A673 (cell line): ENCODE measurements around the gene EIF2B2. TPM values are rescaled to one million over a fixed set of nuclear protein-coding genes. Genes with fewer than 3 reads are reported as not detected.

Experiments used
- BruUV-seq: library from RNA; stranded (reverse); fragments of 400-500 nt; replicated peaks from 2 replicates; lab custom pipeline; 2021; lab: Mats Ljungman, UMichigan
- CTCF ChIA-PET: fragments of 300-600 bp; sonication (Branson Sonifier 250); formaldehyde crosslinking; loops from one replicate; lab custom pipeline; 2022; ENCODE audit warnings: antibody characterized with exemption; lab: Charles Lee
- POLR2A ChIA-PET: fragments of 300-600 bp; sonication (Branson Sonifier 250); formaldehyde crosslinking; loops from one replicate; lab custom pipeline; 2022; ENCODE audit warnings: antibody characterized with exemption; ENCODE audit not compliant: low non-redundant PET; lab: Charles Lee
- DNase-seq: peaks from one replicate; pipeline ENCODE4 v3.0.0-alpha.2; 2015; ENCODE audit warnings: low spot score
- H3K27ac ChIP-seq: fragments of 200-600 bp; sonication (generic); 2 replicates; pipeline ENCODE4 v1.5.1; 2016; ENCODE audit warnings: mixed run types, low read depth, mild to moderate bottlenecking, mixed read lengths, antibody characterized with exemption, low read length; ENCODE audit not compliant: poor library complexity, severe bottlenecking
- H3K27me3 ChIP-seq: fragments of 200-600 bp; sonication (generic); replicated peaks from 2 replicates; pipeline ENCODE4 v1.6.1; 2017; ENCODE audit warnings: mixed run types, low read depth, mild to moderate bottlenecking, mixed read lengths, antibody characterized with exemption, low read length; ENCODE audit not compliant: insufficient read depth, poor library complexity
- H3K36me3 ChIP-seq: fragments of 200-600 bp; sonication (generic); 2 replicates; pipeline ENCODE4 v1.6.1; 2016; ENCODE audit warnings: mixed run types, mild to moderate bottlenecking, mixed read lengths, antibody characterized with exemption, low read length; ENCODE audit not compliant: insufficient read depth, poor library complexity, severe bottlenecking
- H3K4me1 ChIP-seq: fragments of 200-600 bp; sonication (generic); 2 replicates; pipeline ENCODE4 v1.6.1; 2017; ENCODE audit warnings: mixed run types, mild to moderate bottlenecking, mixed read lengths, antibody characterized with exemption, low read length; ENCODE audit not compliant: insufficient read depth, poor library complexity, severe bottlenecking
- H3K4me3 ChIP-seq: fragments of 200-600 bp; sonication (generic); 2 replicates; pipeline ENCODE4 v1.5.1; 2016; ENCODE audit warnings: low read depth, mixed run types, mild to moderate bottlenecking, mixed read lengths, low read length; ENCODE audit not compliant: poor library complexity, severe bottlenecking
- H3K9me3 ChIP-seq: fragments of 200-600 bp; sonication (generic); 2 replicates; pipeline ENCODE4 v1.6.1; 2016; ENCODE audit warnings: mixed run types, low read depth, mild to moderate bottlenecking, mixed read lengths, antibody characterized with exemption, low read length; ENCODE audit not compliant: poor library complexity, severe bottlenecking
- CTCF ChIP-seq: fragments of 300-800, 200-600 bp; sonication (generic); conservative IDR thresholded peaks from 2 replicates; pipeline ENCODE4 v1.5.1; 2017; ENCODE audit warnings: low read depth, mild to moderate bottlenecking, antibody characterized with exemption, low read length, moderate library complexity, mixed read lengths
- EZH2 ChIP-seq: fragments of 200-600 bp; sonication (generic); IDR thresholded peaks from 2 replicates; pipeline ENCODE4 v1.6.1; 2017; ENCODE audit warnings: borderline replicate concordance, low read depth, mild to moderate bottlenecking, mixed read lengths, antibody characterized with exemption, low read length; ENCODE audit not compliant: poor library complexity, severe bottlenecking
- intact Hi-C: fragments of 100-400 bp; cut with micrococcal nuclease; formaldehyde crosslinking; loops from one replicate; pipeline ENCODE4 v1.10.0; 2022; ENCODE audit not compliant: unreplicated experiment
- total RNA-seq: library from RNA; stranded (reverse); gene quantifications from 2 replicates; pipeline ENCODE4 v1.2.3, GENCODE V29; 2021

EIF2B2 gene
- total RNA-seq, 1 experiment from 2014 or later = 106 TPM

DNA sequence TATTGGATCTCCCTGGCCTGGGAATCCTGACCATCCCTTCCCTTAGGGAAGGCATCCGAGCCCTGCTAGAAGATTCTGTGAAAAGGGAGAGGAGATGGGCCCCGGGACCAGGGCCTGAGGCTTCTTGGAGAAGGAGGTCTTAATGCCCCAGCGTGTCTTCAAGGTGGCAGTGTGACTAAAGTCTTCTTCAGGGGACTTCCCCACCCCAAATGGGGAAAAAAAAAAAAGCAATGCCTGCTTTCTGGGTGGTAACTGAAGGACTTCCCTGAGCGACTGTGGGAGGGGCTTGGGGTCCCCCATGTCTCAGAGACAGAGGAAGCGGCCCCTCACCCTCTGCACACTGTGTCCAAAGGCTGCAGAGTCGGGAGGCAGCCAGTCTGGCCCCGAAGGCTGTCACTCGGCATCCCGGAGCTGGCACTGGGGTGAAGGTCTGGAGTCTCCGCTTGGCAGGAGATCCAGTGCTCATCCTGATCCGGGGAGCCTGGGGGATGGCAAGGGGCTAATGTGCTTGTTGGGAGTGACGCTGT lies 39.5 kb upstream of the EIF2B2 start:
- BruUV-seq = no TSS peak
- DNase-seq = no peak
- CTCF ChIA-PET = no interaction called here

GRCh38 chr14:74963705-74964271 lies 38.9 kb upstream of the EIF2B2 start:
- BruUV-seq = no TSS peak
- intact Hi-C loops = no loop called here
- Histone ChIP-seq H3K27ac (no peak overlapping the region), H3K27me3 (no peaks in the 10 kb centered on the region), H3K9me3 (no peaks in the 10 kb centered on the region), H3K36me3 (no peaks in the 10 kb centered on the region), H3K4me1 (no peaks in the 10 kb centered on the region), H3K4me3 (no peak overlapping the region)
- TF ChIP-seq CTCF (no peak), EZH2 (no peak)
- CTCF ChIA-PET = no interaction called here
- POLR2A ChIA-PET = no interaction called here
- DNase-seq = no peak

More for the DNA sequence above, 39.5 kb upstream of the EIF2B2 start:
- Histone ChIP-seq H3K4me1 (no peaks in the 10 kb centered on the region), H3K27ac (no peak overlapping the region), H3K36me3 (no peaks in the 10 kb centered on the region), H3K27me3 (no peaks in the 10 kb centered on the region), H3K9me3 (no peaks in the 10 kb centered on the region), H3K4me3 (no peak overlapping the region)
- POLR2A ChIA-PET = no interaction called here
- TF ChIP-seq EZH2 (no peak), CTCF (no peak)
- intact Hi-C loops = no loop called here

DNA sequence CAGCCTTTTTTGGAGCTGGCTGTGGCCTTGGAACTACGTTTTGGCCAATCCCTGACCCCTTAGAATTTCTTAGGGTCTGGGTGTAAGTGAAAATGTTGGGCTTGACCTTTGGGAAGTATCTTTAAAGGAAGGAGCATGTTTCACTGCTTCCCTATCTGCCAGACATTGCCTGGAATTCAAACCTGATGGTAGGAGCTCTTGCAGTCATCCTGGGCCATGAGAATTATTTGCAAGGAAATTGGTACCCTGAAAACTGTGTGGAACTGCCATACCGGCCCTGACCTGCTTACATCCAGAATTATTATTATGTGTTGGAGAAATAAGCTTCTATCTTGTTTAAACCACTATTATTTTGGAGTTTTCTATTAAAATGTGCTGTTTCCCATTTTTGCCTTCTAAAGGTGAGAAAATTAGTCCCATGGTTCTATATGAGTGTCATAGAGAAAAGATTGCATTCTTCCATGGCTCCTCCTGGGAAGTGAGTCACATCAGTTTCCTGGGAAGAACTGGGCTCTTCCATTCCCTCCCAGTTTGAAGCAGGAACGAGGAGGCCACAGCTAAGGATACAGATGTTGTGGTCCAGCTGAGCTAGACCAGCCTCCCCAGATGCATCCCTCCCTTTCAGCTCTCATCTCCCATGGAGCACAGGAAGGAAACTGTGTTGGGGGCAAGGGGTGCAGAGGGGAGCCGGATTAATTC lies 37.8 kb upstream of the EIF2B2 start:
- BruUV-seq = no TSS peak
- no peaks in the 10 kb centered on the region for H3K36me3 ChIP-seq
- peak; percentile 88 for DNase-seq

More for the DNA sequence above, 37.8 kb upstream of the EIF2B2 start:
- CTCF ChIA-PET = interaction anchor here (0.6 kb wide), 1 partner anchor 16 kb away, joined by 6 read pairs; no protein-coding TSS in a partner anchor
- TF ChIP-seq CTCF (no peak), EZH2 (no peak)
- Histone ChIP-seq H3K4me1 (no peaks in the 10 kb centered on the region), H3K9me3 (no peaks in the 10 kb centered on the region), H3K27me3 (no peaks in the 10 kb centered on the region), H3K27ac (peak overlapping the region; percentile 5), H3K4me3 (no peak overlapping the region)
- POLR2A ChIA-PET = interaction anchor here (0.6 kb wide), 1 partner anchor 20 kb away, joined by 3 read pairs; no protein-coding TSS in a partner anchor
- intact Hi-C loops = loop anchor here (5.0 kb wide), 1 partner anchor 213 kb away; no protein-coding TSS in a partner anchor
